RWPE1 (cell line): ENCODE measurements around the gene MYOM3.
"Not testable (repeated sequence)": the region's sequence is repeated elsewhere in the genome, so short reads cannot be mapped to it uniquely, and the experiment has no call there.

ENCODE experiments used
- CTCF ChIA-PET: fragments of 350-600 bp; sonication (Branson Sonifier 250); formaldehyde crosslinking; extraction: SDS; loops from one replicate; lab custom pipeline; 2021; lab: Yijun Ruan, JAX
- POLR2A ChIA-PET: fragments of 400-600 bp; formaldehyde crosslinking; extraction: SDS; loops from one replicate; lab custom pipeline; 2020; ENCODE audit warnings: antibody characterized with exemption; ENCODE audit not compliant: low non-redundant PET; lab: Yijun Ruan, JAX
- DNase-seq: peaks from one replicate; pipeline ENCODE4 v3.0.0; 2012; ENCODE audit warnings: low spot score
- H3K27ac ChIP-seq: fragments of 450-650 bp; 2 replicates; pipeline ENCODE4 v1.5.1; 2017
- CTCF ChIP-seq: fragments of 450-650 bp; conservative IDR thresholded peaks from 2 replicates; pipeline ENCODE4 v1.5.1; 2017; ENCODE audit warnings: low read depth, mild to moderate bottlenecking

The MYOM3 gene

DNA sequence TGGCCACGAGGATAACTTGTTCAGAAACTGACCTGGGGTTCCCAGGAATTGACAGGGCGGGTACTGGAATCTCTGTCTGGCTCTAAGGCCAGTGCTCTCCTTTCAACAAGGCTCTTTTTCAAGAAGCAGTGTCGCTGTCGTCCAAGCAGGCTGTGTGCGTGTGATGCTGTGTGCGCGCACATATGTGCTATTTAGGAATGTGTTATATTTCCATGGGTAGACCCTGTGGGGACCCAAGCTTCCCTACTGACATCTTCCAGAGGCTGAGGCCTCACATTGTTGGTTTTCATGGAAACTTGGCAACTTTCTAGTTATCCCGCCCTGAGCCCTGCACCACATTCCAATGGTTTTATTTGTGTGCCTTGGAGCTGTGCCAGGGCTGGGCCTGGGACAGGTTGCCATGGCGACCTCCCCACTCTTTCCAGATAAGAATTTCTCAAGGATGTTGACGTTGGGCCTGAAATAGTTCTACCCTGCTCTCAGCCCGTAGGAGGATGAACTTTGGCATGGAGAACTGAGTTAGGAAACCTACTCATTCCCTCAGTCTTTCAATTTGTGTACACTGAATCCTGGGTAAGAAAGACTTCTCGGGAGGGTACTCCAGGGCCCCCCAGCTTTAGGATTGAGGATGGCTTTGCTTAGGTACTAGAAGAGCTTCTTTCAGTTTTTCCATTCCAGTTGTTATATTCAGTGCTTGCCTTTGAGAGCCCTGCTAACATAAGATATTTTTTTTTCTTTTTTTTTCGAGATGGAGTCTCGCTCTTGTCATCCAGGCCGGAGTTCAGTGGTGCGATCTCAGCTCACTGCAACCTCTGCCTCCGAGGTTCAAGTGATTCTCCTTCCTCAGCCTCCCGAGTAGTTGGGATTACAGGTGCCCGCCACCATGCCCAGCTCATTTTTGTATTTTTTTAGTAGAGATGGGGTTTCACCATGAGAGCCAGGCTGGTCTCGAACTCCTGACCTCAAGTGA, 93.0 kb downstream of the MYOM3 start:
- no peak for TF ChIP-seq CTCF
- H3K27ac ChIP-seq, result peak overlapping the region; percentile 97
- peak; percentile 96 for DNase-seq
- POLR2A ChIA-PET, result interaction anchor here (0.6 kb wide), 1 partner anchor 546 kb away, joined by 3 read pairs; no protein-coding TSS in a partner anchor
- CTCF ChIA-PET, result interaction anchor here (0.7 kb wide), 1 partner anchor 159 kb away, joined by 3 read pairs; no protein-coding TSS in a partner anchor

DNA sequence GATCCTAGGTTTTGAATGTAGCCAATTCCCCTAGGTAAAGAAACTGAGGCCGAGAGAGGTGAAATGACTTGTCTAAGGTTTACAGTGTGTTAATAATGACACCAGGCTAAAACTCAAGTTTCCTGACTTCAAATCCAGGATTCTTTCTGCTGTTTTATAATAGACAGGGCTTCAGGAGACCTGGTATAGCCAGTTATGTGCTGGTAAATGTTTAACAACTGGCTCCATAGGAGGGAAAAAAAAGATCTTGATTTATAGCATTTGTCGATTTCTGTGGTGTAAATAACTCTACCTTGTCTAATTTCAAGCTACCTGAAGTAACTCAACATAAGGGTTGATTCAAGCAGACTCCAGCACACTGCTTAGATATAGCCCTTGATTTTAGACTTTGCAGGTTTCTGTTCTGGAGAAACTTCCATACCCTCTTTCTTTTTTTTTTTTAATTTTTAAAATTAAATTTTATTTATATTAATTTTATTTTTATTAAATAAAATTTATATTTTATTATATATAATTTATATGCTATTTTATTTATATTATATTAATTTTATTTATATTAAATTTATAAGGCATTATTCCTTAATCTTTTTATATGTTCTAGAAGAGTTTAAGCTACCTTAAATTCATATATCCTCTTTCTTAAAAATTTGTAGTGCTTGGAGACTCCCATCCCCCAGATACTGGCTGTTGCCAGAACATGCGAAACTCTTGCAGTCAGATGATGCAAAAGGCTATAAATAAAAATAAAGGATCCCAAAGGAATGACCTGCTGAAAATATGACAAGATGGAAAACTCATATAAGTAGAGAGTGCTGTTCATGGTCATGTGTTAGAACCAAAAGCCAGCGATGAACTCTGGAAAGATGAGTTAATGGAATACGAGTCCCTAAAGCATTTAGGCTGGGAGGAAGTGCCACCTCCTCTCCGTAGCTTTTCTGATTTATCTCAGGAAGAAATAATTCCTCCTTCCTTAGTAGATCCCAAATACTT, 96.4 kb downstream of the MYOM3 start:
- TF ChIP-seq CTCF, result no peak
- ChIA-PET POLR2A (no interaction called here), CTCF (no interaction called here)
- DNase-seq, result no peak
- no peak overlapping the region for H3K27ac ChIP-seq

GRCh38 chr1:24012878-24013277, 99.1 kb downstream of the MYOM3 start:
- CTCF ChIA-PET, POLR2A ChIA-PET, DNase-seq, H3K27ac ChIP-seq: not testable (repeated sequence)

DNA sequence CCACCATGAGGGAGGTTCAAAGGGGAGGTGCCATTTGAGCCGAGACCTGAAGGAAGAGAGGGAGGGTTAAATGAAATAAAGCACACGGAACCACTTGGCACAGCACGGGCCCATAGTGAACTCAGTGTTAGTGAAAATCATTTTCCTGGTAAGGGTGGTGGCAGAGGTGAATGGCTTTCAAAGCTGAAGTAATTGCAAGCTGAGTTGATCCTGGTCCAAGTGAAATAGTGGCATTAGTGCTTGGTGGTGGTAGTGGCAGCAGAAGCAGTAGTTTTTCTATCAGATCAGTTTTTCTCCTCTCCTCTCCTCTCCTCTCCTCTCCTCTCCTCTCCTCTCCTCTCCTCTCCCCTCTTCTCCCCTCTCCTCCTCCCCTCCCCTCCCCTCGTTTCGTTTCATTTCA, 101.3 kb downstream of the MYOM3 start:
- no peak for TF ChIP-seq CTCF
- CTCF ChIA-PET, result no interaction called here
- H3K27ac ChIP-seq, result no peak overlapping the region
- no peak for DNase-seq
- POLR2A ChIA-PET, result no interaction called here

DNA sequence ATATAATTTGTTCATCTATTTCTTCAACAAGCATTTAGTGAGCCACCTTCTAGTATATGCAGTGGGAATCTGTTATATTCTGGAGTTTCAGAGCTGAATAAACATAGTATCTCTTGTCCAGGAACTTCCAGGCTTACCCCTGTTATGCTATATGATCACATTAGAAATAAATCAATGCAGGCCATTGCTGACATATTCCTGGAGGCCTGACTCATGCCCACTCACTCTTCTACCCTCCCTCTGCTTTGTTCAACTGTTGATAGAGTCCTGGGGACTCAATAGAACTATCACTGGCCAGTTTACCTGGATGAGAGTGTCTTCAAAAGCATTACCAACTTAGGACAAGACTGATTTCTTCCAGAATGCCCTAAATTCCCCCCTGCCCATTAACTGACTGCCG, 102.5 kb downstream of the MYOM3 start:
- no peak for TF ChIP-seq CTCF
- peak overlapping the region; percentile 67 for H3K27ac ChIP-seq
- ChIA-PET POLR2A (interaction anchor here (0.6 kb wide), 1 partner anchor 85 kb away, joined by 4 read pairs; no protein-coding TSS in a partner anchor), CTCF (no interaction called here)
- DNase-seq, result peak; percentile 87

DNA sequence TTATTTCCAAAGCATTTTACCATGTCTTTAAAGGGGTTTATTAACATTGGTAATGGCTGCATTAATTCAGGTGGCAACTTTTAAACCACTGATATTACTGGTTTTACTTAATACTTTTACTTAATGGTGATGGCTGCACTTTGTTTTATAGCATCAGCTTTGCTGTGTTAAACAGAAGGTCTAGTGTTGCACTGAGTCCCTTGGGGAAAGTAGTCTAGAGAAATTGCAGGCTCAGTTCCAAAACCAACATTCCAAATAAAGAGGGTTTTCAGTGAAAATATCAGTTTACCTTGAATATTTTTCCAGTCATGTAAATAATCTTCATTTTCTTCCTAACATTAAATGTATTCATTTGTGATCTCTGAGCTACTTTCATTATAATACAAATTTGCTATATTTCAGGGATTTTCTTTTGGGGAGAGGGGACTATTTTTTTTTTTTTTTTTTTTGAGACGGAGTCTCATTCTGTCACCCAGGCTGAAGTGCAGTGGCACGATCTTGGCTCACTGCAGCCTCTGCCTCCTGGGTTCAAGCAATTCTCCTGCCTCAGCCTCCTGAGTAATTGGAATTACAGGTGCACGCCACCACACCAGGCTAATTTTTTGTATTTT, 103.3 kb downstream of the MYOM3 start:
- ChIA-PET CTCF (interaction anchor here (0.6 kb wide), 1 partner anchor 265 kb away, joined by 7 read pairs; no protein-coding TSS in a partner anchor), POLR2A (interaction anchor here (0.6 kb wide), 1 partner anchor 86 kb away, joined by 4 read pairs; no protein-coding TSS in a partner anchor)
- peak overlapping the region; percentile 67 for H3K27ac ChIP-seq
- not testable (repeated sequence) for DNase-seq
